Epithelial cell of esophagus (primary cell): Measurements from ENCODE around the gene BPNT1.
"Not testable (repeated sequence)": the region's sequence is repeated elsewhere in the genome, so short reads cannot be mapped to it uniquely, and the experiment has no call there.

Experiments used
- DNase-seq: peaks from one replicate; pipeline ENCODE4 v3.0.0; 2010; ENCODE audit warnings: low read depth
- H3K4me3 ChIP-seq: 2 replicates; pipeline ENCODE4 v1.5.1; 2011; ENCODE audit warnings: mild to moderate bottlenecking, low read length, control low read depth
- TF ChIP-seq, protein P1 (sequence below): IDR thresholded peaks from 2 replicates; pipeline ENCODE4 v1.5.1; 2011; ENCODE audit warnings: low read depth, mild to moderate bottlenecking, low read length, control low read depth, inconsistent platforms; ENCODE audit not compliant: insufficient read depth; ENCODE audit errors: missing control alignments

BPNT1 gene

GRCh38 chr1:220094016-220094911 lies 4.7 kb upstream of the BPNT1 start, which contains the start of gene IARS2:
TSS of gene IARS2 (plus strand) at chr1:220094132. CDS start at chr1:220094217, 85 bp downstream.
- peak; percentile 91 for DNase-seq
- TF ChIP-seq, protein P1, sequence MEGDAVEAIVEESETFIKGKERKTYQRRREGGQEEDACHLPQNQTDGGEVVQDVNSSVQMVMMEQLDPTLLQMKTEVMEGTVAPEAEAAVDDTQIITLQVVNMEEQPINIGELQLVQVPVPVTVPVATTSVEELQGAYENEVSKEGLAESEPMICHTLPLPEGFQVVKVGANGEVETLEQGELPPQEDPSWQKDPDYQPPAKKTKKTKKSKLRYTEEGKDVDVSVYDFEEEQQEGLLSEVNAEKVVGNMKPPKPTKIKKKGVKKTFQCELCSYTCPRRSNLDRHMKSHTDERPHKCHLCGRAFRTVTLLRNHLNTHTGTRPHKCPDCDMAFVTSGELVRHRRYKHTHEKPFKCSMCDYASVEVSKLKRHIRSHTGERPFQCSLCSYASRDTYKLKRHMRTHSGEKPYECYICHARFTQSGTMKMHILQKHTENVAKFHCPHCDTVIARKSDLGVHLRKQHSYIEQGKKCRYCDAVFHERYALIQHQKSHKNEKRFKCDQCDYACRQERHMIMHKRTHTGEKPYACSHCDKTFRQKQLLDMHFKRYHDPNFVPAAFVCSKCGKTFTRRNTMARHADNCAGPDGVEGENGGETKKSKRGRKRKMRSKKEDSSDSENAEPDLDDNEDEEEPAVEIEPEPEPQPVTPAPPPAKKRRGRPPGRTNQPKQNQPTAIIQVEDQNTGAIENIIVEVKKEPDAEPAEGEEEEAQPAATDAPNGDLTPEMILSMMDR, result no peak
- H3K4me3 ChIP-seq, result peak within 1 kb of the TSS; percentile 86

DNA sequence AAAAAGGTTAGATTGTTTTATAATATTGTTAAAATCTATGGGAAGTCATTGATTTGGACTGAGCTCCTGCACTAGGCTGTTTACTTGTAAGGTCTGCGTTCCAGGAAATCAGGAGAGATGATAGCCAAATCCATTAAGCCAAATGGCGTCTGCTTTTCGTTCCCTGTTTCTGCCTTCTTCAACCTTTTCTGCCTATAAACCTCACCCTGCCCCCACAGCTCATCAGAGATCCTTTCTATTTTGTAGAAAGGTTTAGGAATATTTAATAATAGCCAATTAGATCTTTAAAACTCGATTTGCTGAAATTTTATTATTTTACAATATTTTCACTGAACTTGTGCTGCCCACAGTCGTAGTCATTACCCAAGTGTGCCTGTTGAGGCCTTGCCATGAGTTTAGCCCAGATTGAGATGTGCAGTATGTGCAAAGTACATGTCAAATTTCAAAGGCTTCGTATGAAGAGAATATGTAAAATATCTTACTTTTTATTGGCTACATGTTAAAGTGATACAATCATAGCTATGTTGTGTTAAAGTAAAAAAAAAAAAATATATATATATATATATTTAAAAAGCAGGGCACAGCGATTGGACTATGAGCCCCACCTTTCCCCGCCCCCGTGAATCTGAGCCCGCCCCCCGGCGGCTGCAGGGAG lies 3.9 kb upstream of the BPNT1 start:
- DNase-seq, result no peak
- no peak overlapping the region for H3K4me3 ChIP-seq
- TF ChIP-seq, protein P1, result no peak

DNA sequence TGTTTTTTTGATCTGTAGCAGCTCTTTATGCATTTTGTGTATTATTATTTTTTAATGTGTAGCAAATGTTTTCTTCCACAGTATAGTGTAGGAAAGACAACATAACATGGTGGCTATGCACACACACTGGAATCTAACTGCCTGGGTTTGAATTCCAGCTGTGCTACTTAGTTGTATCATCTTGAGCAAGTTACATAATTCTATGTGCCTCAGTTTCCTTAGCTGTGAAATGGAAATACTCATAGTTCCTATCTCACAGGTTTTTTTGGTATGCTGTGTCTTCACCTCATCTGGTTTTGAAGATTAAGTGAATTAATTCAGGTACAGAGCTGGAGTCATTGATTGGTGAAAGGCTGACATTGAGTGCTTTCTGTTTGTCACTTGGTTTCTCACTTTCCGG lies 3.1 kb upstream of the BPNT1 start:
- no peak overlapping the region for H3K4me3 ChIP-seq
- TF ChIP-seq, protein P1, result no peak
- DNase-seq, result no peak

GRCh38 chr1:220086261-220086686 lies 3.3 kb downstream of the BPNT1 start:
- not testable (repeated sequence) for DNase-seq, H3K4me3 ChIP-seq

GRCh38 chr1:220084460-220084859 lies 5.1 kb downstream of the BPNT1 start:
- TF ChIP-seq, protein P1, result no peak
- H3K4me3 ChIP-seq, result no peak overlapping the region
- peak; percentile 24 for DNase-seq

GRCh38 chr1:220077887-220078286 lies 11.7 kb downstream of the BPNT1 start:
- no peak for DNase-seq
- TF ChIP-seq, protein P1, result no peak
- H3K4me3 ChIP-seq, result no peak overlapping the region

GRCh38 chr1:220076861-220077762 lies 12.5 kb downstream of the BPNT1 start:
- no peak for DNase-seq
- TF ChIP-seq, protein P1, result no peak

More at GRCh38 chr1:220076861-220077762, 12.5 kb downstream of the BPNT1 start:
- no peak overlapping the region for H3K4me3 ChIP-seq
